GM19324 (cell line): Measurements from ENCODE around the gene OR7C1.
"Not testable (repeated sequence)": the region's sequence is repeated elsewhere in the genome, so short reads cannot be mapped to it uniquely, and the experiment has no call there.

Experiments used
- ATAC-seq: cut with Tn5 transposase; IDR thresholded peaks from one replicate; pipeline ENCODE4 v1.9.1; 2021; ENCODE audit warnings: mild to moderate bottlenecking, moderate library complexity; ENCODE audit not compliant: unreplicated experiment, low FRiP score

The OR7C1 gene

DNA sequence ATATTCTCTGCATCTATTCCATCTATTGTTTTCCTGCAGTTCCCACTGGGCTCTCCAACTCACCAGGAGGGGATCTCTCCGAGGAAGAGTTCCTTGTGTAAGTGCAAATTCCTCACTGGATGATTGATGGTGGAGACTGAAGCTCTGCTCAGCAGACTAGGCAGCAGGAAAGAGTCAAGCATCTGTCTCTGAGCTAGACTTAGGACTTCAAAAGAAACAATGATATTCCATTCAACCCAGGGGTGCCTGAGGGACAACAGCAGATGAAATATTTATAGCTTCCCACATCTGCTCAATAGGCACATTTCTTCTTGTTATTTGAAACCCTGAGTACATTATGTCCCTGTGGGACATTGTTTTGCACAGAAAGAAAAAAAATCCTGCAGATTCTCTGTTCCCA is at the start of gene OR7C1, which contains the start of gene OR7A5:
TSS of gene OR7C1 (minus strand) at position 175 of the 400 bp plus-strand sequence. CDS start 35,049 bp downstream, outside the sequence.
TSS of gene OR7A5 (minus strand) at position 175 of the 400 bp plus-strand sequence. CDS start 6,944 bp downstream, outside the sequence.
- no peak for ATAC-seq

DNA sequence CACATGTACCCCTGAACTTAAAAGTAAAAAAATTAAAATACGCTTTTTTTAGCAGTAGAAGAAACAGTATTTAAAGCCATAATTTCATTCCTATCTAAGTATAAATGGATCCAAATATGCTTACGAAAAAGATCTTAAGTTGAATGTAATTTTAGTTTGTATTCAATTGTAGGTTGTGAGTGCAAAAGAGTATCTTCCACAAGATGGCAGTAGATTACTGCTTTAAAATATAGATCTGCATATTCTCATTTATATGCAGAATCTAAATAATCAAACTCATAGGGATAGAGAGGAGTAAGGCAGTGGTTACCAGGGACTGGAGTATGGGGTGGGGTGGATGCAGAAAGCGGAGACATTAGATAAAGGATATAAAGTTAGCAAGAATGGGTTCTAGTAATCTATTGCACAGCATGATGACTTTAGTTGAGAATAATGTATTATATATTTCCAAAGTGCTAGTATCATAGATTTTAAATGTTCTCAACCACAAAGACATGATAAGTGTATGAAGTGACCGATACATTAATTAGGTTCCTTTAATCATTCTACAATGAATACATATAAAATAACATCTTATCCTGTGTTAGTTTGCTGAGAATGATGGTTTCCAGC is 36.7 kb upstream of the OR7C1 start:
- ATAC-seq = no peak

DNA sequence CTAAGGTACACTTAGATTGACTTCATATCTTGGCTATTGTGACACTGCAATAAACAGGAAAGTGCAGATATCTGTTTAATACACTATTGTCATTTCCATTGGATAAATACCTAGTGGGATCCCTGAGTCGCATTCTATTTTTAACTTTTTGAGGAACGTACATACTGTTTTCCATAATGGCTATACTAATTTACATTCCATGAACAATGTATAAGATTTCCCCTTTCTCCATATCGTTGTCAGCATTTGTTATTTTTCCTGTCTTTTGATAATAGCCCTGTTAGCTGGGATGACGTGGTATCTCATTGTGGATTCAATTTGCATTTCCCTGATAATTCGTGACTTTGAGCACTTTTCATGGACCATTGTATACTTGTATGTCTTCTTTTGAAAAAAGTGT is 33.5 kb upstream of the OR7C1 start:
- no peak for ATAC-seq

DNA sequence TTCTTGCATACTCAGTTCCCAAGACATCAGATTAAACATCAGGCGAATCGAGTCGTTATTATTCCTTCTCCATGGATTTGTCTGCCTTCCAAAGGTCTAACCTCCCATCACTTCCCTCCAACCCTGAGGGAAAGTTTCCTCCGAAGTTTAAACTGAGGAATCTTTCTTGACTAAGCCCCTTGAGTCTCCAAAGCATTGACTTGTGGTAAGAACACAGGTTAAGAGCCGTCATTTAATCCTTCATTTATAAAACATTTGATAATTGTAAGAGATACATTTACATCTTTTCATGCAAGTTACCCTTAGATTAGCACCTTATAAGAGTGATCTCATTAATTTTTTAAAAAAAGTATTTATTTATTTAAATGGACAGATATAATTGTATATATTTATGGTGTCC is 13.8 kb upstream of the OR7C1 start, which contains the start of gene OR7A10:
TSS of gene OR7A10 (minus strand) at position 101 of the 400 bp plus-strand sequence. CDS start 7,045 bp downstream, outside the sequence.
- ATAC-seq = no peak

DNA sequence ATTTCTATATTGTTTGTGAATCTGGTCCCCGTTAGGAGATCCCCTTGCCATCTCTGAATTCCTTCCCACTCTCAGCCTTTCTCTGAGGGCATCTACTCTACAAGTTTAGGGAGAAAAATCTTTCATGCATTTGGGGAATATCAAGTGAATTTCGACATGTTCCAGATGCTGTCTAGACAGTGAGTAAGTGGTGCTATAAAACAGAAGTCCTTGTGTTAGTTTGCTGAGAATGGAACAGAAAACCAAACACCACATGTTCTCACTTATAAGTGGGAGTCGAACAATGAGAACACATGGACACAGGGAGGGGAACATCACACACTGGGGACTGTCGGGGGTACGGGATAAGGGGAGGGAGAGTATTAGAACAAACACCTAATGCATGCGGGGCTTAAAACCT is 8.6 kb upstream of the OR7C1 start:
- ATAC-seq = no peak

DNA sequence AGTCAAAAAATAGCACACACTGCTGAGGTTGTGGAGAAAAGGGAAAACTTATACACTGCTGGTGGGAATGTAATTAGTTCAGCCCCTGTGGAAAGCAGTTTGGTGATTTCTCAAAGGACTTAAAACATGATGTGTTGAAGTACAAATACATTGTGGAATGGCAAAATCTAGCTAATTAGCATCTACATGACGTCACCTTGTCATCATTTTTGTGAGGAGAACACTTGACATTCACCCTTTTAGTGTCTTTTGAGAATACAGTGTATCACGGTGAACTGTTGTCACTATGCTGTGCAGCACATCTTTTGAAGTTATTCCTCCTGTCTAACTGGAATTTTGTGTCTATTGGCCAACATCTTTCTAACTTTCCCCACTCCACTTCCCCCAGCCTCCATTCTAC is 8.2 kb upstream of the OR7C1 start:
- ATAC-seq = no peak

DNA sequence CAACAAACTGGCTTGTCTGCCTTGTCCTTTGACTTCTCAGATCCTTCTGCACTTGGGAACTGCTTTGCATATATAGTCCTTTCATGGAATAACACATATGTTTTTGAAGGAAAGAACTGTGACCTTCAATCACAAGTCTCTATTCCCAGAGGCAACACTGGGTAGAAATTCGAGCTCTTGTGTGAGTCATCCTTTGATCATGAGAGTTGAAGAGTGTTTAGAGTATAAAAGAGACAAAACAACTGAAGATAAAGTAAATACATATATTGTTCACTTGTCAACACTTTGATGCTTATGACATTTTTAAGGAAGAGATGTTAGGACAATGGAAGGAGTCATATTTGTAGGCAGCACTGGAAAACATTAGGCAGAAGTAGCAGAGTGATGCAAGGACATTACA is 5.2 kb upstream of the OR7C1 start:
- ATAC-seq = no peak

DNA sequence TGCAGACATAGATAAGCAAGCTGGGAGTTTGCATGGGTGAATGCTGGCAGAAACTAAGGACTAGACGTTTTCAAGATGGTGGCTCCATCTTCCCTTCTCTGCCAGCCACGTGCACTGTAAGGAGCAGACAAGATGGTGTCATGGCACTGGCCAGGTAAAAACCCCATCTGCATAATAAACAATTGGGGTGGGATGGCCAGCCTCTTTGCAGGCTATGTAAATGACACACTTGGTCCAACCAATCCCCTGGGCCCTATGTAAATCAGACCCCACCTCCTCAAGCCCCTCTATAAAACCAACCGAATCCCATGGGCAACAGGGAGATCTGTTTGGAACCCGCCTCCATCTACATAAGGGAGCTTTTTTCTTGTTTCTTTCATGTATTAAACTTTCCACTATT is 2.4 kb upstream of the OR7C1 start:
- ATAC-seq = no peak

DNA sequence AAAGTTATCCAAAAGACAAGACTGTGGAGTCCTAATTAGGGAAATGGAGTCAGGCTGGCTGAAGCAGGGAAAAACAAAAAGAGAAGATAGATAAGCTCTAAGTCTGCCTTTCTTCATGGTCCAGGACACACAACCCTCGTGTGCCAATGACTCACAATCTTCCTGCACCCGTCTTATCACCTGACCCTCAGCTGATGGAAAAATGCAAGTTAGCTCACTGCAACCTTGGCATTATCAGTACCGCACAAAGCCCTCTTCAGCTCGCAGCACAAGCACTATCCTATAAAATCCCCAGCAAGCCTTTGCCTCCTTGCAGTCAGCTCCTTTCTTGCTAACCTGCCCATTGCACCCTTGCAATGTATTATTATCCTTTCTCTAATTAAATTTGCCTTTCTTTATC is 4.3 kb downstream of the OR7C1 start:
- ATAC-seq = no peak

DNA sequence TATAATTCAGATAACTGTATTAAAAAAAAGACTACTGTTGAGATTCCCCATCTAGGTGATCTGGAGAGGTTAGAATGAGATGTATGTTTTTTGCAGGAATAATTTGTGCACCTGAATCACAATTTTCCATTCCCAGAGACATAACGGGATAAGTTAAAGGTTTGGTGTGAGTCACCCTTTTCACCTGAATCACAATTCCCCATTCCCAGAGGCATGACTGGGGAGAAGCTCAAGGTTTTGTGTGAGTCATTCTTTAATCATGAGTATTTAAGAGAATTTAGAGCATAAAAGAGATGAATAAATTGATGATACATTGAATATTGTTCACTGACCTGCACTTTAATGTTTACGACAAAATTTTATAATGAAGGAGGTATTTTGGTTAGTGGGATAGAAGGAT is 9.0 kb downstream of the OR7C1 start:
- no peak for ATAC-seq

DNA sequence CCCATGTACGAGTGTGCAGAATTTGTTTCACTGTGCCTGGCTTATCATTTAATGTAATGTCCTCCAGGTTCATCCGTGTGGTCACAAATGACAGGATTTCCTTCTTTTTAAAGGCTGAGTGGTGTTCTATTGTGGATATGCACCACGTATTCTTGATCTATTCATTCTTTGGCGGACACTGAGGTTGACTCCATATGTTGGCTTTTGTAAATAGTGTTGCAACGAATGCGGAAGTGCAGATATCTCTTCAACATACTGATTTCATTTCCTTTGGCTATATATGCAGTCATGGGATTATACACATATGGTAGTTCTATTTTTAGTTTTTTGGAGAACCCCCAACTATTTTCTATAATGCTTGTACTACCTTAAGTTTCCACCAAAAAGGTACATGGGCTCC is 13.0 kb downstream of the OR7C1 start:
- no peak for ATAC-seq

DNA sequence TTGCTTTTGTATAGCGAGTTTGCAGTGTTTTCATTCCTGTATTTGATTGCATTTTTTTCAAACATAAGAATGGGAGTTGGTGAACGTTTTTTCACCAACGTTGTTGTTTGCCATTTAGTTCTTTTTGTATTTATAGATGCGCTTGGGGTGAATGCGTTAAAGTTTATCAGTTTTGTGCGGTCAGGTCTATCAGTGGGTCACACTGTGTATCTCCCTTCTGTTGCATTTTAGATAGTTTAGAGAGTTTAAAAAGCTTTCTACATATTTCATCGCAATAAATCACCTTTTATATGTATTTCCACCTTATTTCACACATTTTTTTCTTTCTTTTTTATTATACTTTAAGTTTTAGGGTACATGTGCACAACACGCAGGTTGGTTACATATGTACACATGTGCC is 16.4 kb downstream of the OR7C1 start:
- ATAC-seq = no peak

DNA sequence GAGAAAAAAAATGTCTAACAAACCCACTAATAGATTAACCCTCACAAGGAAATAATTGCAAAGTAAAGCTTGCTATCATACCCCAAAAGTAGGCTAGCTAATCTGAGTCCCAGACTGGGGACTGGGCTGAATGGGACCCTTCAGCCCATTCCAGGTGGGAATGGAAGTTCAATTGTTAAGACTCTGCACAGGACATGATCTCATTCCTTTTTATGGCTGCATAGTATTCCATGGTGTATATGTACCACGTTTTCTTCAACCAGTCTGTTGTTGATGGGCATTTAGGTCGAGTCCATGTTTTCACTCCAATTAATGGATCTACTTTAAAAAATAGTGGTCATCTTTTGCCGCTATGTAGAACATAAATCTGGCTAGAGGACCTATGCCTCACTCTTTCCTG is 17.9 kb downstream of the OR7C1 start:
- ATAC-seq = no peak

DNA sequence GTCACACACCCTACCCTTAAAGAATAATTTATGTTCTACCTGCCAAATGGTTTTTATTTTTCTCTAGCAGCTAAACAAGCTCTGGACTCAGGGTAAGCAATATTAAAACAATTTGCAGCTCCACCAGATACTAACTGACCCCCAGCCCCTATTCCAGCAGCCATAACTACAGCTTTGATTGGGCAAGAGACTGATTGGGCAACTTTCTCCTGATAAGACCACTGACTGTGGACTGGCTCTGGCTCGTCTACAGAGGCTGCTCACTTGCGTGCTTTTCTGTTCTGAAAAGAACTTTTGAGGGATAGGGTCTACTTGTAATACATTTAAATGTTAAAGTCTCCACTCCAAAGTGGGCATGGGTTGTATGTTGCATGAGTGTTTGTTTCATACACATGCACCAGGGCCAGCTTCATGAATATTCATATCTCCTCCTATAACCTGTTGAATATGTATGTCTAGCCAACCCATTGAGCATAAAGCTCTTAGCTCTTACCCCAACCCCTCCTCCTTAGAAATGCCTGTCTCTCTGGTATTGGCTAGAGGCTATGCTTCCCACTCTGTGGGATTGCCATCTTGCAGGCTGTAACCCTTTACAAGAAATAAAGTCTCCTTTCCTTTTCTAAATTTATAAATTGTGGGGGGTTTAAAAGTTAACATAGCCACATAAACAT is 19.9 kb downstream of the OR7C1 start:
- no peak for ATAC-seq

DNA sequence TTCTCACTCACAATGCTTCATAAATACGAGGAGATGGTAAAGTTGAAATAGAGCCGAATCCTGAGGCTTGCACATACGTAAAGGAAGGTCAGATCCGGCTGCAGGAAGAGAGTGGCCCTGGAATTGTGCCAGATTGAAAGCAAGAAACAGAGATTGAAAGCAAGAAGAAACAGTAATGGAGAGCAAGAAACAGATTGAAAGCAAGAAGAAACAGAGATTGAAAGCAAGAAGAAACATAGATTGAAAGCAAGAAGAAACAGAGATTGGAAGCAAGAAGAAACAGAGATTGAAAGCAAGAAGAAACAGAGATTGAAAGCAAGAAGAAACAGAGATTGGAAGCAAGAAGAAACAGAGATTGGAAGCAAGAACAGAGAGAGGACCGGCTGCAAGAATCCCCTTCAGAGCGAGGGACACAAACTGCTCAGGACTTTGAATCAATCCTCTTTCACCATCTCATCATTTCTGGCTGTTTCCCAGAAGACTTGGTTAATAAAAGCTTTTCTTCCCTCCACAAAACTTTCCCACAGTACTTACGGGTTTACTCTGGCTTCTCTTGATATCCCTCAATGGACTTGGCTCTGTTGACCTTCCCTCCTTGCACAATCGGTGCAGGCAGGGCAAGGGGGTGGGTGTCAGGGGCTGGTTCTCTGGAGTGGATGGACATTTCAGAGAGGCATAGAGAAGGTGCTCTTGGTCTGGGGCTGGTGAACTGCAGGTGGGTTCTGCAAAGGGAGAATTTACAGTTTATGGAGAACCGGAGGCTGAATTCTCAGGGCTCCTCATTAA is 25.5 kb downstream of the OR7C1 start:
- no peak for ATAC-seq

DNA sequence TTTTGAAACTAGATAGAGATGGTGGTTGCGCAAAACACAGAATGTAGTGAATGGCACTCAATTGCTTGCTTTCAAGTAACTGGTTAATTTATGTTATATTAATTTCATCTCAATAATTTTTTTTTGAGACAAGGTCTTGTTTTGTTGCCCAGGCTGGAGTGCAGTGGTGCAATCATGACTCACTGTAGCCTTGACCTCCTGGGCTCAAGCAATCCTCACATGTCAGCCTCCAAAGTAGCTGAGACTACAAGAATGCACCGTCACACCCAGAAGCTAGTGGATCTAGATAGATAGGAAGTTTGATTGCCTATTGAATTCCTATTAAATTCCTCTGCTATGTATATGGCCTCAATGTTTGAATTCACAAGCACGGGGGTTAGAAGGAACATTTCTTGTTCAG is 30.2 kb downstream of the OR7C1 start:
- ATAC-seq = no peak

DNA sequence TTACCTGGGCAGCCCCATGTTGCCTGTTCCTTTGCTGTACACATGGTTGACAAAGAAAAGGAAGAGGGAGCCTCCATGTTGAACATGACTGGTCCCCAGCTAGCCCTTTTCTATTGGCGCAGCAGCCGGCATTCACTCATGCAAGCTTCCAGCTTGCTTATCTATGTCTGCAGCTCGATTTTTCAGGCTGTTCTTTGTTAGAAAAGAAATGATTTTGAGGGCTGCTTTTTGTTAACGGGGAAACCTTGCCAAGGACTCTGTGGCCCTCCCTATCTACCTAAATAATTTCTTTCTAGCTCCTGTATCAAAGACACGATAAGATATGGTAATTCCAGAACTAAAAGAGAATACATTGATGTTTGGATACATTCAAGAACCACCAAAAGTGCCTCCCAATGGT is 36.2 kb downstream of the OR7C1 start:
- ATAC-seq = no peak

DNA sequence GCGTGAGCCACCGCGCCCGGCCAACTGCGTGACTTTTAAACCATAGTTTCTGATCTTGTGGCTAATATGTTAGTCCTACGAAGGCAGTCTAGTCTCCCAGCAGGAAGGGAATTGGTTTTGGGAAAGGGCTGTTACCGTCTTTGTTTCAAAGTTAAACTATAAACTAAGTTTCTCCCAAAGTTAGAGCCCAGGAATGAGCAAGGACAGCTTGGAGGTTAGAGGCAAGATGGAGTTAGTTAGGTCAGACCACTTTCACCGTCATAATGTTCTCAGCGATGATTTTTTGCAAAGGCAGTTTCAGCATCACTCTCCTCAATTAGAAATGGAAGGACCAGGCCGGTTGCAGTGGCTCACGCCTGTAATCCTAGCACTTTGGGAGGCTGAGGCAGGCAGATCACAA is 39.0 kb downstream of the OR7C1 start:
- ATAC-seq = no peak

DNA sequence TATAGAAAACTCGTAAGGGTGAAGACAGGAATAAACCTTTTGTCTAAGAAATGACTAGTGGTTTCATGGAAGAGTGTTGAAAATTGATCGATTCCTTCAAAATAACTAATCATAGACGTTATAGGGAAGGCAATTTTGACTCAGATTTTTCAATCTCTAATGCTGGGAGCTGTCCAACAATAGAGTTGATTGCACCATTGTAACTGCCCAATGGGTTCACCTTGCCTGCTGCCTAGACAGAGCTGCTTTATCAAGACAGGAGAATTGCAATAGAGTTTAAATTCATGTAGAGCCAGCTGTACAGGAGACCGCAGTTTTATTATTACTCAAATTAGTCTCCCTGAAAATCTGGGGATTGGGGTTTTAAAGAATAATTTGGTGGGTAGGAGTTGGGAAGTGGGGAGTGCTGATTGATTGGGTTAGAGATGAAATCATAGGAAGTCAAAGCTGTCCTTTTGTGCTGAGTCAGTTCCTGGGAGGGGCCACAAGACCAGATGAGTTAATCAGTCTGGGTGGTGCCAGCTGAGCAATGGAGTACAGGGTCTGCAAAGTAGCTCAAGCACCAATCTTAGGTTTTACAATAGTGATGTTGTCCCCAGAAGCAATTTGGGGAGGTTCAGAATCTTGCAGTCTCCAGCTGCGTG is 39.8 kb downstream of the OR7C1 start:
- ATAC-seq = no peak

DNA sequence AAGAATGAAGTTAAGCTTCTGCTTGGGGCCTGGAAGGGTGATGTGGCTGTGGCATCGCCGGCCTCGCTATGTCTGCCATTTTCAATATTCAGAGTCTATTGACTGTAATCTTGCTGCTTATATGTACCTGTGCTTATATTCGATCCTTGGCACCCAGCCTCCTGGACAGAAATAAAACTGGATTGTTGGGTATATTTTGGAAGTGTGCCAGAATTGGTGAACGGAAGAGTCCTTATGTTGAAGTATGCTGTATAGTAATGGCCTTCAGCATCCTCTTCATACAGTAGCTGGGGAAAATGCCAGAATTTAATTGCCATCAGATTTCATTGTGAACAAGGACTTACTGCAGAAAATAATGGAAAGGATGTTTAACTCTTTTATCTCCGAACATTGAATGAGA is 42.7 kb downstream of the OR7C1 start:
- ATAC-seq = not testable (repeated sequence)

DNA sequence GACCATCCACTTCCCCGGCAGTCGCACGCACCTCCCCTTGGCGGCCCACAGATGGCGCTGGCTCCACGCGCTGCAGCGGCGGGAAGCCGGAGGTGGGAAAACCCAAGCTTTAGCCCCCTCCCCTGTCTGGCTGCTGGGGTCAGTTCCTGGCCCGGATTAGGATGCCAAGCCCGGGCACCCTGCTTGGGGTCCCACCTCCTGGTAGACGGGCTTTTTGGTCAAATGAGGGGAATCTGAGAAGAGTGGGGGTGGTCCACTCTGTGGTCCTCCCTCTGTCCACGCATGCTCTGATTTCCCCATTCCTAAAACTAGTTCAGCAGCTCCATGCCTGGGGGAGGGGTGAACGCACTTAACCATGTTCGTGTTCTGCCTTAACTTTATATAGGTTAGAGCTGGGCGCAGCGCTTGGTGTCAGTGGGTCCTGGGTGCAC is 48.5 kb downstream of the OR7C1 start:
- ATAC-seq = no peak
